B cell (primary cell): ENCODE results near the gene RAB11FIP5. TPM values are rescaled to one million over a fixed set of nuclear protein-coding genes. Genes with fewer than 3 reads are reported as not detected.

ENCODE experiments used
- ATAC-seq: fragments of 200-7000 bp; cut with Tn5 transposase; one replicate; pipeline ENCODE4 v1.10.0; 2021; ENCODE audit warnings: low read depth, mild to moderate bottlenecking, moderate number of reproducible peaks, moderate library complexity
- CTCF ChIA-PET: fragments of 350-600 bp; sonication (Branson Sonifier 250); formaldehyde crosslinking; loops from one replicate; lab custom pipeline; 2021; ENCODE audit warnings: antibody characterized with exemption, inconsistent platforms; lab: Charles Lee
- POLR2A ChIA-PET: fragments of 350-600 bp; sonication (Branson Sonifier 250); formaldehyde crosslinking; loops from one replicate; lab custom pipeline; 2021; ENCODE audit warnings: antibody characterized with exemption; lab: Charles Lee
- DNase-seq: peaks from one replicate; pipeline ENCODE4 v3.0.0; 2013
- H2AFZ ChIP-seq: 2 replicates; pipeline ENCODE4 v1.6.1; 2012; ENCODE audit warnings: mild to moderate bottlenecking, low read depth, low read length; ENCODE audit not compliant: insufficient read depth, poor library complexity, severe bottlenecking
- H3K27ac ChIP-seq, 2 donors: 1 replicate in 1 of 2; 2 replicates in 1 of 2; pipeline ENCODE4 v1.5.1; 2012 to 2013; ENCODE audit warnings: low read length in 2 of 2, mild to moderate bottlenecking in 2 of 2, moderate library complexity in 1 of 2
- H3K27me3 ChIP-seq, 4 experiments: fragments of 200-600 bp in 1 of 4; sonication (generic) in 1 of 4; replicated peaks in 1 of 4; 1 replicate in 2 of 4; 2 replicates in 2 of 4; pipeline versions ENCODE4 v1.6.1 to v1.7.0; 2013 to 2016; ENCODE audit warnings: low read length in 3 of 4, mild to moderate bottlenecking in 2 of 4, mixed read lengths in 1 of 4, moderate library complexity in 1 of 4; ENCODE audit not compliant: insufficient read depth in 4 of 4, control insufficient read depth in 3 of 4; ENCODE audit errors: control extremely low read depth in 1 of 4
- H3K36me3 ChIP-seq, 2 experiments: replicated peaks in 1 of 2; 1 replicate in 1 of 2; 2 replicates in 1 of 2; pipeline versions ENCODE4 v1.6.1 to v1.7.1; 2013; ENCODE audit warnings: low read length in 1 of 2; ENCODE audit not compliant: insufficient read depth in 2 of 2, control insufficient read depth in 1 of 2; ENCODE audit errors: control extremely low read depth in 1 of 2, extremely low read depth in 1 of 2
- H3K4me1 ChIP-seq, 2 donors: fragments of 200-600 bp in 1 of 2; sonication (generic) in 1 of 2; 1 replicate in 1 of 2; 2 replicates in 1 of 2; pipeline versions ENCODE4 v1.5.1 to v1.6.1; 2013 to 2017; ENCODE audit warnings: low read length in 2 of 2; ENCODE audit not compliant: control insufficient read depth in 2 of 2, insufficient read depth in 2 of 2
- H3K4me2 ChIP-seq: replicated peaks from 2 replicates; pipeline ENCODE3; 2012; ENCODE audit warnings: mild to moderate bottlenecking, low read depth, low read length; ENCODE audit not compliant: poor library complexity, severe bottlenecking
- H3K4me3 ChIP-seq, 5 experiments: fragments of 200-600 bp in 1 of 5; sonication (generic) in 1 of 5; 1 replicate in 3 of 5; 2 replicates in 2 of 5; pipeline versions ENCODE4 v1.5.1 to v1.7.0; 2011 to 2016; ENCODE audit warnings: low read length in 4 of 5, mild to moderate bottlenecking in 4 of 5, low read depth in 2 of 5, control low read depth in 1 of 5, moderate library complexity in 1 of 5; ENCODE audit not compliant: insufficient read depth in 1 of 5; ENCODE audit errors: control extremely low read depth in 1 of 5, extremely low read depth in 1 of 5
- H3K79me2 ChIP-seq: fragments of 200-600 bp; sonication (generic); one replicate; pipeline ENCODE4 v1.6.0; 2016; ENCODE audit warnings: low read length; ENCODE audit not compliant: control insufficient read depth, insufficient read depth
- H3K9ac ChIP-seq: fragments of 200-600 bp; sonication (generic); 2 replicates; pipeline ENCODE4 v1.6.1; 2017; ENCODE audit warnings: mild to moderate bottlenecking, low read length, moderate library complexity
- H3K9me3 ChIP-seq, 3 donors: one replicate each; pipeline versions ENCODE4 v1.6.1 to v1.7.1; 2013; ENCODE audit warnings: low read length in 2 of 3; ENCODE audit not compliant: control insufficient read depth in 2 of 3, insufficient read depth in 1 of 3; ENCODE audit errors: control extremely low read depth in 1 of 3
- H4K20me1 ChIP-seq: 2 replicates; pipeline ENCODE4 v1.6.0; 2012; ENCODE audit warnings: mild to moderate bottlenecking, low read length; ENCODE audit not compliant: insufficient read depth, control insufficient read depth, poor library complexity, severe bottlenecking
- H3K27ac Mint-ChIP-seq: one replicate; pipeline ENCODE4 v1.8.0; 2021; ENCODE audit warnings: mixed read lengths
- H3K27me3 Mint-ChIP-seq: one replicate; pipeline ENCODE4 v1.8.0; 2021; ENCODE audit warnings: mixed read lengths
- H3K4me1 Mint-ChIP-seq: one replicate; pipeline ENCODE4 v1.8.0; 2021; ENCODE audit warnings: mixed read lengths
- H3K4me3 Mint-ChIP-seq: one replicate; pipeline ENCODE4 v1.8.0; 2021; ENCODE audit warnings: mixed read lengths
- H3K9me3 Mint-ChIP-seq: one replicate; pipeline ENCODE4 v1.8.0; 2022; ENCODE audit warnings: mixed read lengths; ENCODE audit not compliant: insufficient read depth
- EZH2 ChIP-seq: IDR thresholded peaks from 2 replicates; pipeline ENCODE4 v1.6.1; 2012; ENCODE audit warnings: borderline replicate concordance, low read depth, mild to moderate bottlenecking, moderate library complexity, low read length; ENCODE audit not compliant: insufficient read depth, poor library complexity, severe bottlenecking
- WGBS: methylation state at CpG from one replicate; pipeline ENCODE4 v1.1.5; 2013; ENCODE audit warnings: missing lambda C conversion rate; ENCODE audit not compliant: insufficient coverage; 5-methylcytosine and 5-hydroxymethylcytosine counted together
- intact Hi-C: fragments of 100-400 bp; cut with micrococcal nuclease; formaldehyde crosslinking; loops from one replicate; pipeline ENCODE4 v1.10.0; 2022
- polyA plus RNA-seq: library from polyadenylated mRNA; depleted of rRNA; stranded (reverse); fragments of >200 nt; gene quantifications from 2 replicates; pipeline ENCODE4 v1.2.3, GENCODE V29; 2012
- total RNA-seq, 2 donors: library from RNA; stranded (reverse); fragments of 120-200 nt in 1 of 2; gene quantifications; 1 replicate in 1 of 2; 2 replicates in 1 of 2; pipeline versions ENCODE4 v1.2.3 to v1.2.4, GENCODE V29; 2013 to 2022
- TF ChIP-seq, protein P1 (sequence below): fragments of 200-600 bp; IDR thresholded peaks from one replicate; pipeline ENCODE4 v1.8.0; 2022; ENCODE audit warnings: antibody characterized with exemption, mild to moderate bottlenecking

RAB11FIP5 gene
- total and polyA plus RNA-seq, 2 donors (not counting 1 experiment from before 2014, with no cell fraction given), result 1.7 to 4.6 TPM

DNA sequence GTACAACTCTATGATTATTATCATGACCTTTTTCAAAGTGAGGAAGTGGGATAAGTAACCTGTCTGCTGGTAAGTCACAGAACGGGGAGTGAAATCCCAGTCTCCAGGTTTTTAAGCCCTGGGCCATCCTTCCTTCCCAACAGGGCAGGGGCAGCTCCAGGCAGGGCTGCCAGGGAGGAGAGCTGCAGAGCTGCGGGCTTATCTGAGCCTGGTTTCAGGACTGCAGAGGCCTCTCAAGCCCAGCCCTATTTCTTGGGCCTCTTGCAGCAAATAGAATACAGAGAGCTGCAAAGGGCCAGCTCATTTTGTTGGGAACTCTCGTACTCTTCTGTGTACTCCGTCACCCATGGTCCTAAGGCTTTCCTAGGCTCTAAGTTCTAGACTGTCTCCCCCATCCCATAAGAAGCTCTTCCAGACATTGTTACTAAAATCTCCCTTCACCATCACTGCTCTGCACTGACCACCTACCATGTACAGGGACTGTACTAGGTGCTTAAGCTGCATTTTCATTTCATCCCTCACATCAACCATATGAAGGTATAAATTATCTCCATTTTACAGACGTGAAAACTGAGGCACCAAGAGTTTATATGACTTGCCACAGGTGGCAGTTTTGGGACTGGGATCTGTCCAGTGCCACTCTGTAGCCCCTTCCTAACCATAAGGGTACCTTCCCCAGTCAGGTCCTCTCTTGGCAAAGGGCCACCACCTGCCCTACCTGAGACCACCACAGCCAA lies 3.1 kb downstream of the RAB11FIP5 start:
- POLR2A ChIA-PET, result no interaction called here
- peaks cover 17% of the 10 kb centered on the region in 2 donors for H3K4me1 ChIP-seq

More for the DNA sequence above, 3.1 kb downstream of the RAB11FIP5 start:
- Mint-ChIP-seq H3K9me3 (no peaks in the 10 kb centered on the region), H3K27me3 (peaks cover 3% of the 10 kb centered on the region), H3K27ac (no peak overlapping the region), H3K4me3 (no peak overlapping the region), H3K4me1 (peaks cover 8% of the 10 kb centered on the region)
- H3K4me2 ChIP-seq, result no peak overlapping the region
- H3K9ac ChIP-seq, result no peak overlapping the region
- H2AFZ ChIP-seq, result no peak overlapping the region
- no peak overlapping the region for H3K27ac ChIP-seq
- ATAC-seq (no peak), DNase-seq (no peak)
- H3K36me3 ChIP-seq, result no peaks in the 10 kb centered on the region
- 92% methylated on average over 4 of the region's 5 CpGs for WGBS
- no peaks in the 10 kb centered on the region for H4K20me1 ChIP-seq
- intact Hi-C loops, result loop anchor here (5.0 kb wide), 3 partner anchors 123 to 1543 kb away; partner anchors contain the start of genes CCT7, EMX1, PRADC1 and SEMA4F
- H3K9me3 ChIP-seq, result peaks cover 0 to 10% (median 0%) of the 10 kb centered on the region in 3 donors
- TF ChIP-seq, protein P1, sequence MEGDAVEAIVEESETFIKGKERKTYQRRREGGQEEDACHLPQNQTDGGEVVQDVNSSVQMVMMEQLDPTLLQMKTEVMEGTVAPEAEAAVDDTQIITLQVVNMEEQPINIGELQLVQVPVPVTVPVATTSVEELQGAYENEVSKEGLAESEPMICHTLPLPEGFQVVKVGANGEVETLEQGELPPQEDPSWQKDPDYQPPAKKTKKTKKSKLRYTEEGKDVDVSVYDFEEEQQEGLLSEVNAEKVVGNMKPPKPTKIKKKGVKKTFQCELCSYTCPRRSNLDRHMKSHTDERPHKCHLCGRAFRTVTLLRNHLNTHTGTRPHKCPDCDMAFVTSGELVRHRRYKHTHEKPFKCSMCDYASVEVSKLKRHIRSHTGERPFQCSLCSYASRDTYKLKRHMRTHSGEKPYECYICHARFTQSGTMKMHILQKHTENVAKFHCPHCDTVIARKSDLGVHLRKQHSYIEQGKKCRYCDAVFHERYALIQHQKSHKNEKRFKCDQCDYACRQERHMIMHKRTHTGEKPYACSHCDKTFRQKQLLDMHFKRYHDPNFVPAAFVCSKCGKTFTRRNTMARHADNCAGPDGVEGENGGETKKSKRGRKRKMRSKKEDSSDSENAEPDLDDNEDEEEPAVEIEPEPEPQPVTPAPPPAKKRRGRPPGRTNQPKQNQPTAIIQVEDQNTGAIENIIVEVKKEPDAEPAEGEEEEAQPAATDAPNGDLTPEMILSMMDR, result no peak
- TF ChIP-seq EZH2, result no peak
- H3K79me2 ChIP-seq, result no peaks in the 10 kb centered on the region
- no peak overlapping the region for H3K4me3 ChIP-seq
- peaks cover 0 to 23% (median 8%) of the 10 kb centered on the region in 4 experiments for H3K27me3 ChIP-seq
- CTCF ChIA-PET, result interaction anchor here (0.8 to 1.9 kb wide), 3 partner anchors 10 to 68 kb away, joined by 3 to 4 read pairs (median 3); no protein-coding TSS in a partner anchor
